IMR-90 (cell line): ENCODE measurements around the gene PTPRN2. TPM values are rescaled to one million over a fixed set of nuclear protein-coding genes. Genes with fewer than 3 reads are reported as not detected.

Experiments used
- ATAC-seq: fragments of 200-7000 bp; cut with Tn5 transposase; 2 replicates; pipeline ENCODE4 v1.9.1; 2020; ENCODE audit warnings: low read depth, mild to moderate bottlenecking, moderate library complexity
- BruUV-seq: library from RNA; stranded (reverse); fragments of 400-500 nt; replicated peaks from 2 replicates; lab custom pipeline; 2021; lab: Mats Ljungman, UMichigan
- CTCF ChIA-PET: fragments of 300-600 bp; formaldehyde crosslinking; extraction: SDS; loops from one replicate; lab custom pipeline; 2021; ENCODE audit warnings: antibody characterized with exemption; lab: Yijun Ruan, JAX
- POLR2A ChIA-PET: fragments of 300-600 bp; sonication (Branson Sonifier 250); formaldehyde crosslinking; loops from one replicate; lab custom pipeline; 2022; ENCODE audit warnings: antibody characterized with exemption; ENCODE audit not compliant: unreplicated experiment; lab: Charles Lee
- DNase-seq: peaks from one replicate; pipeline ENCODE4 v3.0.0; 2013
- H2AFZ ChIP-seq: replicated peaks from 2 replicates; pipeline ENCODE3; 2013; ENCODE audit warnings: low read length, mild to moderate bottlenecking; ENCODE audit not compliant: poor library complexity
- H2AK5ac ChIP-seq: 2 replicates; pipeline ENCODE4 v1.6.1; 2013; ENCODE audit warnings: low read depth, low read length, inconsistent platforms
- H2AK9ac ChIP-seq: replicated peaks from 2 replicates; pipeline ENCODE3; 2013; ENCODE audit warnings: mild to moderate bottlenecking, low read depth, low read length, moderate library complexity; ENCODE audit not compliant: poor library complexity
- H2BK120ac ChIP-seq: 2 replicates; pipeline ENCODE4 v1.6.1; 2013; ENCODE audit warnings: low read depth, low read length, inconsistent platforms
- H2BK15ac ChIP-seq: 3 replicates; pipeline ENCODE4 v1.6.1; 2013; ENCODE audit warnings: low read depth, low read length, inconsistent platforms
- H2BK20ac ChIP-seq: 2 replicates; pipeline ENCODE4 v1.6.1; 2013; ENCODE audit warnings: low read depth, mild to moderate bottlenecking, inconsistent platforms, low read length, moderate library complexity
- H2BK5ac ChIP-seq: 2 replicates; pipeline ENCODE4 v1.6.1; 2013; ENCODE audit warnings: mild to moderate bottlenecking, low read depth, low read length, inconsistent platforms; ENCODE audit not compliant: poor library complexity, severe bottlenecking
- H3K14ac ChIP-seq: replicated peaks from 2 replicates; pipeline ENCODE4 v1.6.1; 2013; ENCODE audit warnings: low read depth, low read length, inconsistent platforms
- H3K18ac ChIP-seq: 2 replicates; pipeline ENCODE4 v1.6.1; 2013; ENCODE audit warnings: low read depth, low read length, control low read depth
- H3K23ac ChIP-seq: 2 replicates; pipeline ENCODE4 v1.6.1; 2013; ENCODE audit warnings: low read depth, low read length, inconsistent platforms
- H3K27ac ChIP-seq: 2 replicates; pipeline ENCODE4 v1.5.1; 2013; ENCODE audit warnings: mild to moderate bottlenecking, control low read depth, low read length; ENCODE audit not compliant: insufficient read depth
- H3K27me3 ChIP-seq: 2 replicates; pipeline ENCODE4 v1.6.1; 2013; ENCODE audit warnings: low read length; ENCODE audit not compliant: control insufficient read depth, insufficient read depth
- H3K36me3 ChIP-seq: 2 replicates; pipeline ENCODE4 v1.6.1; 2013; ENCODE audit warnings: low read length, mixed read lengths; ENCODE audit not compliant: control insufficient read depth, insufficient read depth
- H3K4ac ChIP-seq: 2 replicates; pipeline ENCODE4 v1.6.1; 2013; ENCODE audit warnings: low read depth, low read length, inconsistent platforms
- H3K4me1 ChIP-seq: 2 replicates; pipeline ENCODE4 v1.6.1; 2013; ENCODE audit warnings: low read length, mixed read lengths; ENCODE audit not compliant: control insufficient read depth, insufficient read depth
- H3K4me2 ChIP-seq: 2 replicates; pipeline ENCODE4 v1.6.1; 2013; ENCODE audit warnings: low read depth, mild to moderate bottlenecking, control low read depth, low read length, moderate library complexity
- H3K4me3 ChIP-seq: 2 replicates; pipeline ENCODE4 v1.5.1; 2013; ENCODE audit warnings: low read depth, mild to moderate bottlenecking, control low read depth, low read length, moderate library complexity; ENCODE audit not compliant: insufficient read depth
- H3K56ac ChIP-seq: 2 replicates; pipeline ENCODE4 v1.6.1; 2013; ENCODE audit warnings: low read length, inconsistent platforms; ENCODE audit not compliant: insufficient read depth; ENCODE audit errors: extremely low read depth
- H3K79me1 ChIP-seq, 2 experiments: 2 replicates each; pipeline ENCODE4 v1.6.1; 2013; ENCODE audit warnings: low read length in 2 of 2, inconsistent platforms in 1 of 2, low read depth in 1 of 2
- H3K9ac ChIP-seq: 2 replicates; pipeline ENCODE4 v1.6.1; 2013; ENCODE audit warnings: low read depth, low read length, control low read depth
- H3K9me1 ChIP-seq: 2 replicates; pipeline ENCODE4 v1.6.1; 2013; ENCODE audit warnings: low read length, inconsistent platforms; ENCODE audit not compliant: insufficient read depth
- H3K9me3 ChIP-seq: 2 replicates; pipeline ENCODE4 v1.6.1; 2013; ENCODE audit warnings: low read length; ENCODE audit not compliant: control insufficient read depth, insufficient read depth
- H4K20me1 ChIP-seq: 2 replicates; pipeline ENCODE4 v1.6.1; 2013; ENCODE audit warnings: low read length, inconsistent platforms; ENCODE audit not compliant: insufficient read depth
- H4K5ac ChIP-seq: 2 replicates; pipeline ENCODE4 v1.6.1; 2013; ENCODE audit warnings: mild to moderate bottlenecking, low read depth, low read length, control low read depth
- H4K8ac ChIP-seq, 2 experiments: 2 replicates each; pipeline ENCODE4 v1.6.1; 2013; ENCODE audit warnings: low read depth in 2 of 2, low read length in 2 of 2, control low read depth in 1 of 2, inconsistent platforms in 1 of 2
- H4K91ac ChIP-seq: 2 replicates; pipeline ENCODE4 v1.6.1; 2013; ENCODE audit warnings: low read depth, low read length, inconsistent platforms; ENCODE audit not compliant: insufficient read depth
- BHLHE40 ChIP-seq: fragments of 150-350 bp; IDR thresholded peaks from 2 replicates; pipeline ENCODE4 v1.6.1; 2016; ENCODE audit warnings: mild to moderate bottlenecking, low read depth, low read length
- CHD1 ChIP-seq: IDR thresholded peaks from 2 replicates; pipeline ENCODE4 v1.6.1; 2012; ENCODE audit warnings: low read depth, low read length, improper control_type of control experiment
- MAZ ChIP-seq: IDR thresholded peaks from 2 replicates; pipeline ENCODE4 v1.6.1; 2012; ENCODE audit warnings: low read depth, mild to moderate bottlenecking, low read length, improper control_type of control experiment, moderate library complexity, borderline replicate concordance
- MXI1 ChIP-seq: IDR thresholded peaks from 2 replicates; pipeline ENCODE4 v1.6.1; 2012; ENCODE audit warnings: low read depth, mild to moderate bottlenecking, low read length, moderate library complexity, borderline replicate concordance
- RAD21 ChIP-seq: IDR thresholded peaks from 2 replicates; pipeline ENCODE4 v1.6.1; 2012; ENCODE audit warnings: low read length, improper control_type of control experiment
- RCOR1 ChIP-seq: IDR thresholded peaks from 2 replicates; pipeline ENCODE4 v1.6.1; 2012; ENCODE audit warnings: mild to moderate bottlenecking, low read length, improper control_type of control experiment; ENCODE audit not compliant: insufficient replicate concordance
- RFX5 ChIP-seq: IDR thresholded peaks from 2 replicates; pipeline ENCODE4 v1.8.0; 2012; ENCODE audit warnings: low read depth, mild to moderate bottlenecking, low read length, moderate library complexity
- SMC3 ChIP-seq: fragments of 150-350 bp; IDR thresholded peaks from 2 replicates; pipeline ENCODE4 v1.6.1; 2016; ENCODE audit warnings: low read depth, mild to moderate bottlenecking, antibody characterized with exemption, low read length, moderate library complexity
- WGBS, 2 experiments: methylation state at CpG; one replicate each; pipeline versions ENCODE4 v1.1.5 to v1.1.7; 2013; ENCODE audit warnings: missing lambda C conversion rate in 2 of 2; ENCODE audit not compliant: insufficient read length in 1 of 2; ENCODE audit errors: extremely low coverage in 2 of 2; 5-methylcytosine and 5-hydroxymethylcytosine counted together
- dilution Hi-C: fragments of 300-500 bp; cut with HindIII; formaldehyde crosslinking; loops from one replicate; pipeline ENCODE4 v1.14.3; 2018; ENCODE audit warnings: low sequenced_read_pairs; ENCODE audit not compliant: unreplicated experiment
- in situ Hi-C: fragments of 300-500 bp; cut with MboI; formaldehyde crosslinking; loops from 3 replicates; pipeline ENCODE4 v1.14.3; 2019; ENCODE audit warnings: low sequenced_read_pairs, inconsistent platforms, mixed read lengths
- intact Hi-C: fragments of 100-400 bp; cut with micrococcal nuclease; formaldehyde crosslinking; loops from 2 replicates; pipeline ENCODE4 v1.10.0; 2022
- polyA plus RNA-seq, 3 experiments: library from polyadenylated mRNA; depleted of rRNA; stranded (reverse); fragments of >200 nt; gene quantifications; 2 replicates each; pipeline ENCODE4 v1.2.3, GENCODE V29; 2012; ENCODE audit warnings: low replicate concordance in 1 of 3
- total RNA-seq: library from RNA; depleted of rRNA; stranded (reverse); fragments of >200 nt; gene quantifications from 2 replicates; pipeline ENCODE4 v1.2.3, GENCODE V29; 2012
- TF ChIP-seq, protein P1 (sequence below): fragments of 150-350 bp; IDR thresholded peaks from 2 replicates; pipeline ENCODE4 v1.6.1; 2017; ENCODE audit warnings: mild to moderate bottlenecking, antibody characterized with exemption, low read length, low read depth
- TF ChIP-seq, protein P2 (sequence below): conservative IDR thresholded peaks from 2 replicates; pipeline ENCODE4 v1.5.1; 2012; ENCODE audit warnings: mild to moderate bottlenecking, low read depth, low read length, improper control_type of control experiment
- TF ChIP-seq, protein P3 (sequence below): fragments of 150-350 bp; IDR thresholded peaks from 2 replicates; pipeline ENCODE4 v1.6.1; 2016; ENCODE audit warnings: low read depth, mild to moderate bottlenecking, low read length, moderate library complexity, borderline replicate concordance

The PTPRN2 gene
- total and polyA plus RNA-seq, 2 of the 4 experiments (the other 2 are of a cell fraction), result 0.03 TPM; not detected in 1

DNA sequence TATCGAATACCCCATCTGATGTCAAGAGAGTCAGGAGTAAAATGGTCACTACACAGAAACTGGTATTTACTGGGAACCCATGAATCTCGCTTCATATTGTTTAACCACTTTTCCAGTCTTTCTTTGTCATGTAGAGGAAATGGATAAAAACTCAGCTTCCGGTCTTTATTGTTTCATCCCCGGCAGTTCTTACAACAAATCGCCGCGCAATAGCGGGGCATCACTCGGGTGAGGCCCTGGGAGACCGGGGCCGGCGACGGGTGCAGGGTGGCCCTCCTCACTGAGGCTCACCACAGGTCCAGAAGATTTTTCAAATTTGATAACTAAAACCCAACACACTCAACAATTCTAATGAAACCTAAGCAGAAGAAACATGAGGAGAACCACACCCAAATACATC lies 35.6 kb upstream of the PTPRN2 start:
- H2BK120ac ChIP-seq, result no peak overlapping the region
- no peak for DNase-seq
- H3K4me2 ChIP-seq, result no peak overlapping the region
- H4K5ac ChIP-seq, result no peak overlapping the region
- H3K9me1 ChIP-seq, result peaks cover 2% of the 10 kb centered on the region; the same call in 1 of the 2 replicates
- POLR2A ChIA-PET, result no interaction called here
- H4K8ac ChIP-seq, result no peak overlapping the region
- no peaks in the 10 kb centered on the region for H3K9me3 ChIP-seq
- H2BK20ac ChIP-seq, result no peak overlapping the region
- no peaks in the 10 kb centered on the region; the same call in 1 of the 2 replicates for H3K4me1 ChIP-seq
- dilution Hi-C loops, result no loop called here
- H3K4me3 ChIP-seq, result no peak overlapping the region
- H3K14ac ChIP-seq, result no peak overlapping the region
- no peak overlapping the region for H2AK9ac ChIP-seq
- H2AFZ ChIP-seq, result no peak overlapping the region
- H4K20me1 ChIP-seq, result no peaks in the 10 kb centered on the region
- H3K56ac ChIP-seq, result no peak overlapping the region
- no peak overlapping the region for H3K18ac ChIP-seq
- H2BK15ac ChIP-seq, result no peak overlapping the region
- WGBS, 2 experiments, result 100% methylated on average over 4 of the region's 13 CpGs; no CpG with 5 or more reads in 1 of the 2 experiments
- H3K36me3 ChIP-seq, result peaks cover 2% of the 10 kb centered on the region; the same call in 1 of the 2 replicates
- no peak overlapping the region for H3K23ac ChIP-seq
- H4K91ac ChIP-seq, result no peak overlapping the region
- TF ChIP-seq BHLHE40 (no peak), SMC3 (no peak), RCOR1 (no peak), CHD1 (no peak), RFX5 (no peak), MXI1 (no peak), RAD21 (no peak), MAZ (no peak)
- TF ChIP-seq, protein P1, sequence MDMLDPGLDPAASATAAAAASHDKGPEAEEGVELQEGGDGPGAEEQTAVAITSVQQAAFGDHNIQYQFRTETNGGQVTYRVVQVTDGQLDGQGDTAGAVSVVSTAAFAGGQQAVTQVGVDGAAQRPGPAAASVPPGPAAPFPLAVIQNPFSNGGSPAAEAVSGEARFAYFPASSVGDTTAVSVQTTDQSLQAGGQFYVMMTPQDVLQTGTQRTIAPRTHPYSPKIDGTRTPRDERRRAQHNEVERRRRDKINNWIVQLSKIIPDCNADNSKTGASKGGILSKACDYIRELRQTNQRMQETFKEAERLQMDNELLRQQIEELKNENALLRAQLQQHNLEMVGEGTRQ, result no peak
- TF ChIP-seq, protein P2, sequence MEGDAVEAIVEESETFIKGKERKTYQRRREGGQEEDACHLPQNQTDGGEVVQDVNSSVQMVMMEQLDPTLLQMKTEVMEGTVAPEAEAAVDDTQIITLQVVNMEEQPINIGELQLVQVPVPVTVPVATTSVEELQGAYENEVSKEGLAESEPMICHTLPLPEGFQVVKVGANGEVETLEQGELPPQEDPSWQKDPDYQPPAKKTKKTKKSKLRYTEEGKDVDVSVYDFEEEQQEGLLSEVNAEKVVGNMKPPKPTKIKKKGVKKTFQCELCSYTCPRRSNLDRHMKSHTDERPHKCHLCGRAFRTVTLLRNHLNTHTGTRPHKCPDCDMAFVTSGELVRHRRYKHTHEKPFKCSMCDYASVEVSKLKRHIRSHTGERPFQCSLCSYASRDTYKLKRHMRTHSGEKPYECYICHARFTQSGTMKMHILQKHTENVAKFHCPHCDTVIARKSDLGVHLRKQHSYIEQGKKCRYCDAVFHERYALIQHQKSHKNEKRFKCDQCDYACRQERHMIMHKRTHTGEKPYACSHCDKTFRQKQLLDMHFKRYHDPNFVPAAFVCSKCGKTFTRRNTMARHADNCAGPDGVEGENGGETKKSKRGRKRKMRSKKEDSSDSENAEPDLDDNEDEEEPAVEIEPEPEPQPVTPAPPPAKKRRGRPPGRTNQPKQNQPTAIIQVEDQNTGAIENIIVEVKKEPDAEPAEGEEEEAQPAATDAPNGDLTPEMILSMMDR, result no peak
- TF ChIP-seq, protein P3, sequence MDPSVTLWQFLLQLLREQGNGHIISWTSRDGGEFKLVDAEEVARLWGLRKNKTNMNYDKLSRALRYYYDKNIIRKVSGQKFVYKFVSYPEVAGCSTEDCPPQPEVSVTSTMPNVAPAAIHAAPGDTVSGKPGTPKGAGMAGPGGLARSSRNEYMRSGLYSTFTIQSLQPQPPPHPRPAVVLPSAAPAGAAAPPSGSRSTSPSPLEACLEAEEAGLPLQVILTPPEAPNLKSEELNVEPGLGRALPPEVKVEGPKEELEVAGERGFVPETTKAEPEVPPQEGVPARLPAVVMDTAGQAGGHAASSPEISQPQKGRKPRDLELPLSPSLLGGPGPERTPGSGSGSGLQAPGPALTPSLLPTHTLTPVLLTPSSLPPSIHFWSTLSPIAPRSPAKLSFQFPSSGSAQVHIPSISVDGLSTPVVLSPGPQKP, result no peak
- H2AK5ac ChIP-seq, result no peak overlapping the region
- in situ Hi-C loops, result no loop called here
- no peak overlapping the region for H3K27ac ChIP-seq
- H3K4ac ChIP-seq, result no peak overlapping the region
- CTCF ChIA-PET, result no interaction called here
- no peaks in the 10 kb centered on the region for H3K27me3 ChIP-seq
- intact Hi-C loops, result no loop called here
- no peaks in the 10 kb centered on the region; a peak in 1 of 4 replicates for H3K79me1 ChIP-seq
- H3K9ac ChIP-seq, result no peak overlapping the region
- no peak overlapping the region for H2BK5ac ChIP-seq
- BruUV-seq, result no TSS peak
- ATAC-seq, result no peak
